Measurements from ENCODE around the gene LRRFIP1. TPM values are rescaled to one million over a fixed set of nuclear protein-coding genes. Genes with fewer than 3 reads are reported as not detected.

LRRFIP1 gene
- total RNA-seq, 2 experiments from 2014 or later, result 157 to 161 TPM

DNA sequence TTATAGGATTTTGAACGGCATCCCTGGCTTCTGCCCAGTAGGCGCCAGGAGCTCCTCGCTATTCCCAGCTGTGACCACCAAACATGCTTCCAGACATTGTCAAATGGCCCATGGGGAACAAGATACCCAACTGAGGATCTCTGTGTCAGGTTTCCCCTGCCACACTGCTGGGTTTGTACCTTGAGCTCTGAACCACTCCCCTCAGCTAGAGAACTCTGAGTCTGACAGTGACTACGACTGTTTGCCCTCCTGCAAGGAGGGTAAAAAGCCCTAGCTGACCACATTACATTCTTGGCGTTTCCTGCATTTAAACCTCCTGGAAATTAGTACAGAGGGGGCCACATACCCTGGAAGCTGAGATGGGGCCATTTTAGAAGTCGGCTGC is 12.4 kb downstream of the LRRFIP1 start:
- no peak overlapping the region for H3K4me3 Mint-ChIP-seq
- peaks cover 1% of the 10 kb centered on the region for H3K9me3 Mint-ChIP-seq
- H3K27me3 Mint-ChIP-seq, result no peaks in the 10 kb centered on the region
- Histone ChIP-seq H3K4me3 (ENCODE audit: low read length) (no peak overlapping the region), H3K4me1 (ENCODE audit: insufficient read depth, low read length) (no peaks in the 10 kb centered on the region), H3K27me3 (ENCODE audit: control insufficient read depth in 1 of 2, insufficient read depth in 2 of 2, low read length in 2 of 2) (no peaks in the 10 kb centered on the region), H3K36me3 (ENCODE audit: insufficient read depth, low read length) (no peaks in the 10 kb centered on the region), H3K27ac (ENCODE audit: low read depth in 1 of 2, low read length in 2 of 2) (no peak overlapping the region), H3K9me3 (ENCODE audit: control insufficient read depth in 1 of 2, insufficient read depth in 1 of 2, low read length in 2 of 2) (peaks cover 0 to 3% of the 10 kb centered on the region in 2 experiments)
- intact Hi-C loops (cut with DNase I, micrococcal nuclease), result no loop called here
- ATAC-seq (ENCODE audit: poor library complexity) (no peak), DNase-seq (no peak)
- no peak overlapping the region for H3K27ac Mint-ChIP-seq
- ChIA-PET POLR2A (no interaction called here), CTCF (no interaction called here)
- no peaks in the 10 kb centered on the region for H3K36me3 Mint-ChIP-seq (ENCODE audit: low read depth)
- peaks cover 8% of the 10 kb centered on the region for H3K4me1 Mint-ChIP-seq (ENCODE audit: low read depth)
- TF ChIP-seq CTCF (IDR thresholded peaks at IDR 0.05), result no peak

- Mint-ChIP-seq H3K4me1 (ENCODE audit: low read depth) (peaks cover 8% of the 10 kb centered on the region), H3K4me3 (no peak overlapping the region), H3K27ac (no peak overlapping the region), H3K9me3 (no peaks in the 10 kb centered on the region), H3K27me3 (no peaks in the 10 kb centered on the region), H3K36me3 (ENCODE audit: low read depth) (peaks cover 4% of the 10 kb centered on the region)
- ChIA-PET CTCF (no interaction called here), POLR2A (no interaction called here)
- Histone ChIP-seq H3K27ac (ENCODE audit: low read depth in 1 of 2, low read length in 2 of 2) (no peak overlapping the region), H3K9me3 (ENCODE audit: control insufficient read depth in 1 of 2, insufficient read depth in 1 of 2, low read length in 2 of 2) (peaks cover 0 to 3% of the 10 kb centered on the region in 2 experiments), H3K4me3 (ENCODE audit: low read length) (no peak overlapping the region), H3K4me1 (ENCODE audit: insufficient read depth, low read length) (no peaks in the 10 kb centered on the region), H3K27me3 (ENCODE audit: control insufficient read depth in 1 of 2, insufficient read depth in 2 of 2, low read length in 2 of 2) (no peaks in the 10 kb centered on the region), H3K36me3 (ENCODE audit: insufficient read depth, low read length) (no peaks in the 10 kb centered on the region)
- TF ChIP-seq CTCF (IDR thresholded peaks at IDR 0.05), result no peak
- DNase-seq (no peak), ATAC-seq (ENCODE audit: poor library complexity) (no peak)
- intact Hi-C loops (cut with DNase I, micrococcal nuclease), result no loop called here
Observed at GRCh38 chr2:237640493-237640998, 13.2 kb downstream of the LRRFIP1 start.

DNA sequence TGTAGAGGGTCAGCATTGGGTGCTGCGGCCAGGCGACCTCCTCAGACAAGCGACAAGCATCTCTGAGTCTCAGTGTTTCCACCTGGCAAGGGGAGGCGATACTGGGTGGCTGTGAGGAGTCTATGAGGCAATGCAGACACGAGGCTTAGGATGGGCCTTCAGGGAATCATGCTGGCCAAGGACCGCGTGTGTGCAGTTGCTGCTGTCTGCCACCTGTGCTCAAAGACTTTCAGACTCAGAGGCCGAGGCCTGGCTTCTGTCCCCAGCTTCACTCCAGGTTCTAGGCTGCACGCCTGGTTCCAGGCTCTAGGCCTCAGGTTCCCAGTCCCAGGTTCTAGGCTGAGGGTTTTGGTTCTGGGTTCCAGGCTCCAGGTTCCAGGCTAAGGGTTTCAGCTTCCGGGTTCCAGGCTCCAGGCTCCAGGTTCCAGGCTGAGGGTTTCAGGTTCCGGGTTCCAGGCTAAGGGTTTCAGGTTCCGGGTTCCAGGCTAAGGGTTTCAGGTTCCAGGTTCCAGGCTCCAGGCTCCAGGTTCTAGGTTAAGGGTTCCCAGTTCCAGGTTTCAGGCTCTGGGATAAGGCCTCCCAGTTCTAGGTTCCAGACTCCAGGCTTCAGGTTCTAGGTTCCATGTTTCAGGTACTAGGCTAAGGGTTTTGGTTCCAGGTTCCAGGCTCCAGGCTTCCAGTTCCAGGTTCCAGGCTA is 14.8 kb downstream of the LRRFIP1 start:
- Histone ChIP-seq H3K4me3 (ENCODE audit: low read length) (no peak overlapping the region), H3K36me3 (ENCODE audit: insufficient read depth, low read length) (no peaks in the 10 kb centered on the region), H3K27ac (ENCODE audit: low read depth in 1 of 2, low read length in 2 of 2) (no peak overlapping the region), H3K4me1 (ENCODE audit: insufficient read depth, low read length) (no peaks in the 10 kb centered on the region), H3K27me3 (ENCODE audit: control insufficient read depth in 1 of 2, insufficient read depth in 2 of 2, low read length in 2 of 2) (peaks cover 0 to 2% of the 10 kb centered on the region in 2 experiments), H3K9me3 (ENCODE audit: control insufficient read depth in 1 of 2, insufficient read depth in 1 of 2, low read length in 2 of 2) (peaks cover 0 to 4% of the 10 kb centered on the region in 2 experiments)
- H3K9me3 Mint-ChIP-seq, result no peaks in the 10 kb centered on the region
- no peaks in the 10 kb centered on the region for H3K27me3 Mint-ChIP-seq
- H3K36me3 Mint-ChIP-seq (ENCODE audit: low read depth), result peaks cover 5% of the 10 kb centered on the region
- ATAC-seq (ENCODE audit: poor library complexity) (no peak), DNase-seq (no peak)
- CTCF ChIA-PET, result no interaction called here
- H3K4me1 Mint-ChIP-seq (ENCODE audit: low read depth), result no peaks in the 10 kb centered on the region
- H3K4me3 Mint-ChIP-seq, result no peak overlapping the region
- POLR2A ChIA-PET, result no interaction called here
- intact Hi-C loops (cut with DNase I, micrococcal nuclease), result no loop called here
- no peak overlapping the region for H3K27ac Mint-ChIP-seq
- TF ChIP-seq CTCF (IDR thresholded peaks at IDR 0.05), result no peak

Measured in CD4-positive, alpha-beta T cell (primary cell).